Measurements from ENCODE around the gene KCTD12. TPM values are rescaled to one million over a fixed set of nuclear protein-coding genes. Genes with fewer than 3 reads are reported as not detected.

The KCTD12 gene
- total and polyA plus RNA-seq, 2 donors (not counting 1 experiment from before 2014, with no cell fraction given) = 9.9 to 35.3 TPM

DNA sequence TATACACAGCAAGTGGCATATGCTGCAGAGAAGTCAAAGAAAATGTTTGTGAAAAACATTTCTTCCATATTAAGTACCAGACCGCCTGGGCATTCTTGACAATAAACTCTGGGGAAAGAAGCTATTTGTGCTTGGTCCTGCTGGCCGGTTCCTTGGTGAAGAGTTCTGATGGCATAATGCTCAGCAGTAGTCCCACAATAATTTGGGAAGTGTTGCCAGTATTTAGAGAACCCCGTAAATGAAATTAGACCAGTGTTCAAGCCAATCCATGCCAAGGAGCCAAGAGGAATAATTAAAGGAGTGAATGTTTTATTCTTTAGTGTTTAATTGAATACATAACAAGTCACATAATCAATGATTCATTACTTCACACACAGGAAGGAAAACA, 6.3 kb downstream of the KCTD12 start:
- Histone ChIP-seq H4K20me1 (ENCODE audit: control insufficient read depth, extremely low read depth, insufficient read depth, low read length) (no peaks in the 10 kb centered on the region), H3K4me3 (replicated peaks in 1 of 4; ENCODE audit: control extremely low read depth in 1 of 4, insufficient read depth in 1 of 4, low read depth in 3 of 4, low read length in 4 of 4) (no peak overlapping the region), H3K9ac (ENCODE audit: insufficient read depth, low read length) (no peak overlapping the region), H3K27me3 (ENCODE audit: control insufficient read depth, insufficient read depth, low read length) (no peaks in the 10 kb centered on the region), H3K36me3 (ENCODE audit: control insufficient read depth, insufficient read depth, low read length) (no peaks in the 10 kb centered on the region), H3K4me1 (ENCODE audit: control insufficient read depth, extremely low read depth, insufficient read depth, low read length) (no peaks in the 10 kb centered on the region), H3K9me3 (ENCODE audit: control insufficient read depth, insufficient read depth, low read depth, low read length) (no peaks in the 10 kb centered on the region), H2AFZ (ENCODE audit: low read length) (no peak overlapping the region), H3K27ac (ENCODE audit: insufficient read depth, low read length) (no peak overlapping the region), H3K79me2 (ENCODE audit: control insufficient read depth, insufficient read depth, low read length) (peaks cover 15% of the 10 kb centered on the region), H3K4me2 (ENCODE audit: extremely low read depth, insufficient read depth, low read length) (peak overlapping the region; percentile 2)
- no peak for DNase-seq (ENCODE audit: low read depth in 2 of 2)
- no peak for TF ChIP-seq EZH2 (IDR thresholded peaks at IDR 0.05; ENCODE audit: low read length, missing control alignments)
- TF ChIP-seq, protein P1, sequence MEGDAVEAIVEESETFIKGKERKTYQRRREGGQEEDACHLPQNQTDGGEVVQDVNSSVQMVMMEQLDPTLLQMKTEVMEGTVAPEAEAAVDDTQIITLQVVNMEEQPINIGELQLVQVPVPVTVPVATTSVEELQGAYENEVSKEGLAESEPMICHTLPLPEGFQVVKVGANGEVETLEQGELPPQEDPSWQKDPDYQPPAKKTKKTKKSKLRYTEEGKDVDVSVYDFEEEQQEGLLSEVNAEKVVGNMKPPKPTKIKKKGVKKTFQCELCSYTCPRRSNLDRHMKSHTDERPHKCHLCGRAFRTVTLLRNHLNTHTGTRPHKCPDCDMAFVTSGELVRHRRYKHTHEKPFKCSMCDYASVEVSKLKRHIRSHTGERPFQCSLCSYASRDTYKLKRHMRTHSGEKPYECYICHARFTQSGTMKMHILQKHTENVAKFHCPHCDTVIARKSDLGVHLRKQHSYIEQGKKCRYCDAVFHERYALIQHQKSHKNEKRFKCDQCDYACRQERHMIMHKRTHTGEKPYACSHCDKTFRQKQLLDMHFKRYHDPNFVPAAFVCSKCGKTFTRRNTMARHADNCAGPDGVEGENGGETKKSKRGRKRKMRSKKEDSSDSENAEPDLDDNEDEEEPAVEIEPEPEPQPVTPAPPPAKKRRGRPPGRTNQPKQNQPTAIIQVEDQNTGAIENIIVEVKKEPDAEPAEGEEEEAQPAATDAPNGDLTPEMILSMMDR (conservative IDR thresholded peaks at IDR 0.05 in 1 of 2, IDR thresholded peaks at IDR 0.05 in 1 of 2; ENCODE audit: low read depth in 1 of 2, low read length in 2 of 2) = no peak

DNA sequence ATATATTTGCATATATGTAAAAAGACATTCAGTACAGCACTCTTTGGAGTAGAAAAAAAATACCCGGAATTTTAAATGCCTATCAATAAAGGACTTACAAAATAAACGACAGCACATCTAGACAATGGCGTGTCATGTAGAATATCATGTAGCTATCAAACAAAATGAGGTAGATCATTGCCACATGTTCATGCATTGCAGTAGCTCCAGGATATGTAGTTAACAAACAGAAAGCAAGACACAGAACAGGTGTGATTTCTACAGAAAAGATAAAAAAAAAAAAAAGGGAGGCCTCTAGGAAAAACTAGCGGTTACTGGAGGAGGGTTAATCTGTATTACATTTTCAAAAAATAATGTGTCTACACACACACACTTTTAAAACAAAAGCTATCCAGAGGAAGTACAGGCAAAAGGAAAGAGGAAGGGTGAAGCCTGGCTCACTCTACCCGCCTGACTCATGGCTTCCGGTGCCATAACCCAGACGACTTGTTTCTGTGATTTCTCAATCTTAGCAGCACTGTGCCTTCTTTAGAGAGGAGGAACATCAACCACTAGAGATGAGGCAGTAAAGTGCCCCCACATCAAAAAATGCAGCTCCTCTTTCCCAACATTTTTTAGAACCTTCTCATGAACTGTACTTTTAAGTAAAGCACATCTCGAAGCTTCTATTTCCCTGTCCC, 6.9 kb downstream of the KCTD12 start:
- TF ChIP-seq, protein P1 (conservative IDR thresholded peaks at IDR 0.05 in 1 of 2, IDR thresholded peaks at IDR 0.05 in 1 of 2; ENCODE audit: low read depth in 1 of 2, low read length in 2 of 2) = no peak
- no peak for TF ChIP-seq EZH2 (IDR thresholded peaks at IDR 0.05; ENCODE audit: low read length, missing control alignments)
- no peak overlapping the region for H3K27ac ChIP-seq (ENCODE audit: insufficient read depth, low read length)
- peak overlapping the region; percentile 2 for H3K4me2 ChIP-seq (ENCODE audit: extremely low read depth, insufficient read depth, low read length)
- no peak overlapping the region for H3K4me3 ChIP-seq (replicated peaks in 1 of 4; ENCODE audit: control extremely low read depth in 1 of 4, insufficient read depth in 1 of 4, low read depth in 3 of 4, low read length in 4 of 4)
- no peaks in the 10 kb centered on the region for H4K20me1 ChIP-seq (ENCODE audit: control insufficient read depth, extremely low read depth, insufficient read depth, low read length)
- peaks cover 9% of the 10 kb centered on the region for H3K79me2 ChIP-seq (ENCODE audit: control insufficient read depth, insufficient read depth, low read length)
- no peaks in the 10 kb centered on the region for H3K36me3 ChIP-seq (ENCODE audit: control insufficient read depth, insufficient read depth, low read length)
- no peaks in the 10 kb centered on the region for H3K27me3 ChIP-seq (ENCODE audit: control insufficient read depth, insufficient read depth, low read length)
- H3K9ac ChIP-seq (ENCODE audit: insufficient read depth, low read length) = no peak overlapping the region
- DNase-seq (ENCODE audit: low read depth in 2 of 2) = peak; percentile 71 to 82
- no peak overlapping the region for H2AFZ ChIP-seq (ENCODE audit: low read length)
- H3K9me3 ChIP-seq (ENCODE audit: control insufficient read depth, insufficient read depth, low read depth, low read length) = no peaks in the 10 kb centered on the region
- H3K4me1 ChIP-seq (ENCODE audit: control insufficient read depth, extremely low read depth, insufficient read depth, low read length) = no peaks in the 10 kb centered on the region

DNA sequence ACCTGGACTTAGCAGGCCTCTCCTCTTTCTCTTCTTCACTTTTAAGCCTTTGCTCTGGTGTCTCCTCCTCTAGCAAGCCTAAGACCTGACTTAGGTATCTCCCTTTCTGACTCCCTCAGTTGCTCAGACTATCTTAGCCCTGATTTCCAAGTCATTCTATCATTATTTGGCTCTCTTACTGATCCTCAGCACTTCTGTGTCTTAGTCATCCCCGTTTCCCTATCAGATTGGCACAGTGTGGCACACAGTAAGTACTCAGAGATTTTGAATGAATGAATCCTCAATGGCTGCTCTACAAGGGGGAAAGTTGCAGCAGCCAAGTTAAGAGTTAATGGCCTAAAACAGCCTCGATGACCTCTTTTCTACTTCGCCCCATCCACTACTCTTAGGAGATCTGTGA, 8.2 kb downstream of the KCTD12 start:
- H3K27me3 ChIP-seq (ENCODE audit: control insufficient read depth, insufficient read depth, low read length) = no peaks in the 10 kb centered on the region
- peaks cover under 1% of the 10 kb centered on the region for H3K79me2 ChIP-seq (ENCODE audit: control insufficient read depth, insufficient read depth, low read length)
- H3K9ac ChIP-seq (ENCODE audit: insufficient read depth, low read length) = no peak overlapping the region
- TF ChIP-seq EZH2 (IDR thresholded peaks at IDR 0.05; ENCODE audit: low read length, missing control alignments) = no peak
- TF ChIP-seq, protein P1 (conservative IDR thresholded peaks at IDR 0.05 in 1 of 2, IDR thresholded peaks at IDR 0.05 in 1 of 2; ENCODE audit: low read depth in 1 of 2, low read length in 2 of 2) = no peak
- H3K4me3 ChIP-seq (replicated peaks in 1 of 4; ENCODE audit: control extremely low read depth in 1 of 4, insufficient read depth in 1 of 4, low read depth in 3 of 4, low read length in 4 of 4) = no peak overlapping the region
- H4K20me1 ChIP-seq (ENCODE audit: control insufficient read depth, extremely low read depth, insufficient read depth, low read length) = no peaks in the 10 kb centered on the region
- DNase-seq (ENCODE audit: low read depth in 2 of 2) = no peak
- no peak overlapping the region for H3K4me2 ChIP-seq (ENCODE audit: extremely low read depth, insufficient read depth, low read length)
- H3K9me3 ChIP-seq (ENCODE audit: control insufficient read depth, insufficient read depth, low read depth, low read length) = no peaks in the 10 kb centered on the region
- H3K36me3 ChIP-seq (ENCODE audit: control insufficient read depth, insufficient read depth, low read length) = no peaks in the 10 kb centered on the region
- H3K27ac ChIP-seq (ENCODE audit: insufficient read depth, low read length) = no peak overlapping the region
- H2AFZ ChIP-seq (ENCODE audit: low read length) = no peak overlapping the region
- no peaks in the 10 kb centered on the region for H3K4me1 ChIP-seq (ENCODE audit: control insufficient read depth, extremely low read depth, insufficient read depth, low read length)

Measured in fibroblast of lung (primary cell).